ENCODE results near the gene RHOF. TPM values are rescaled to one million over a fixed set of nuclear protein-coding genes. Genes with fewer than 3 reads are reported as not detected.

RHOF gene
- total and polyA plus RNA-seq, 2 of the 13 experiments (the other 11 are each of a cell fraction or from before 2014, with no cell fraction given): 14.6 to 32.2 TPM

DNA sequence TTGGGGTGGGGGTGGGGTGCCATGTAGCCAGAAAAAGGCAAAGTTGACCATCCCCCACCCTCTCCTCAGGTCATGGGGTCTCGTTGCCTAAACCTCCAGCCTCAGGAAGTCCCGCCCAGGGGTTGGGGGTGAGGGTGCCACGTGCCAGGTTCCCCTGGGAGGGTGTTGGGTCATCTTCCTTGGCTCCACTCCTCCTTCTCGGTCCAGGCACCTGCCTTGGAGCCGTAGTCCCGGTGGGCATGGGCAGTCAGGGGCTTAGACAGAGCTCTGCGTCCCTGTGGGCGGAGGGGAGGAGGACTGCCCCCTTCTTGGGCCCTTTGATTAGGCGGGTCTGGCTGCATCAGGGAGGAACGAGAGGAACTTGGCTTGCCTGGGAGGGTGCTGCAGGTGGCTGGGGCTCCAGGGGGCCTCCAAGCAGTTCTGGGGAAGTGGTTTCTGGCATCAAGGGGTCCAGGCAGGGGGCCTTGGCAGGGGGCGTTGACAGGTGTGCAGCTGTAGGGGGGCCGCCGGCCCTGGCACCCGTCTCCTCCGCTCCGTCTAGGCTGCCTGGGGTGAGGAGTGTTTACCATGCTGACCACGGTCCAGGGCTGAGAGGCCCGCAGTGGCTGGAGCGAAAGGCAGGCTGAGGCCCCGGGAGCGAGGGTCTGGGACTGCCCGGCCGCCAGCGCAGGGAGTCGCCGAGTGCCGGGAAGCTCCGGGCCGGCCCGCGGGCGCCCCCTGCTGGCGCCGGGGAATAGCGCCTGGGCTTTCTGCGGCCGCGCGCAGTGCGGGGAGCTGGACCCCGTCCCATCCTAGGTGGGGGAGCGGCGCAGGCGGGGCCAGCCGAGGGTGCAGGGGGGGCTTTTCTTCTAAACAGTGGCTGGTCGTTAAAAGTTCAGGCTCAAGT lies 18.2 kb upstream of the RHOF start (continued):
- TF ChIP-seq KIAA2018 (CRISPR knock-in tag; IDR thresholded peaks at IDR 0.05; ENCODE audit: borderline replicate concordance) (no peak), SMAD1 (CRISPR knock-in tag; IDR thresholded peaks at IDR 0.05; ENCODE audit: borderline replicate concordance, low read depth) (no peak), RFX5 (IDR thresholded peaks at IDR 0.05; ENCODE audit: low read depth, low read length) (no peak), NRL (CRISPR knock-in tag; IDR thresholded peaks at IDR 0.05; ENCODE audit: borderline replicate concordance) (no peak; the same call in 1 of the 2 replicates), SMARCE1 (IDR thresholded peaks at IDR 0.05; ENCODE audit: borderline replicate concordance) (no peak), HNRNPLL (IDR thresholded peaks at IDR 0.05; ENCODE audit: low read depth, low read length, poor library complexity, severe bottlenecking) (peak; percentile 43), ZIK1 (CRISPR knock-in tag; IDR thresholded peaks at IDR 0.05; ENCODE audit: borderline replicate concordance, low read depth) (no peak; the same call in 1 of the 2 replicates), MATR3 (CRISPR knock-in tag; IDR thresholded peaks at IDR 0.05) (no peak), BCL6 (CRISPR knock-in tag; IDR thresholded peaks at IDR 0.05) (no peak), MIER3 (CRISPR knock-in tag; IDR thresholded peaks at IDR 0.05; ENCODE audit: borderline replicate concordance) (no peak), ZNF660 (CRISPR knock-in tag; IDR thresholded peaks at IDR 0.05; ENCODE audit: borderline replicate concordance, low read depth) (no peak), ZNF251 (CRISPR knock-in tag; IDR thresholded peaks at IDR 0.05) (no peak), STAG1 (CRISPR knock-in tag; IDR thresholded peaks at IDR 0.05) (peak; percentile 77), DRAP1 (CRISPR knock-in tag; IDR thresholded peaks at IDR 0.05) (no peak), ZNF572 (CRISPR knock-in tag; IDR thresholded peaks at IDR 0.05) (no peak), ZFP90 (CRISPR knock-in tag; IDR thresholded peaks at IDR 0.05; ENCODE audit: borderline replicate concordance) (no peak)
- TF ChIP-seq, protein P1, sequence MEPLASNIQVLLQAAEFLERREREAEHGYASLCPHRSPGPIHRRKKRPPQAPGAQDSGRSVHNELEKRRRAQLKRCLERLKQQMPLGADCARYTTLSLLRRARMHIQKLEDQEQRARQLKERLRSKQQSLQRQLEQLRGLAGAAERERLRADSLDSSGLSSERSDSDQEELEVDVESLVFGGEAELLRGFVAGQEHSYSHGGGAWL (CRISPR knock-in tag; IDR thresholded peaks at IDR 0.05): peak; percentile 51; the same call in 1 of the 2 replicates
- TF ChIP-seq, protein P2, sequence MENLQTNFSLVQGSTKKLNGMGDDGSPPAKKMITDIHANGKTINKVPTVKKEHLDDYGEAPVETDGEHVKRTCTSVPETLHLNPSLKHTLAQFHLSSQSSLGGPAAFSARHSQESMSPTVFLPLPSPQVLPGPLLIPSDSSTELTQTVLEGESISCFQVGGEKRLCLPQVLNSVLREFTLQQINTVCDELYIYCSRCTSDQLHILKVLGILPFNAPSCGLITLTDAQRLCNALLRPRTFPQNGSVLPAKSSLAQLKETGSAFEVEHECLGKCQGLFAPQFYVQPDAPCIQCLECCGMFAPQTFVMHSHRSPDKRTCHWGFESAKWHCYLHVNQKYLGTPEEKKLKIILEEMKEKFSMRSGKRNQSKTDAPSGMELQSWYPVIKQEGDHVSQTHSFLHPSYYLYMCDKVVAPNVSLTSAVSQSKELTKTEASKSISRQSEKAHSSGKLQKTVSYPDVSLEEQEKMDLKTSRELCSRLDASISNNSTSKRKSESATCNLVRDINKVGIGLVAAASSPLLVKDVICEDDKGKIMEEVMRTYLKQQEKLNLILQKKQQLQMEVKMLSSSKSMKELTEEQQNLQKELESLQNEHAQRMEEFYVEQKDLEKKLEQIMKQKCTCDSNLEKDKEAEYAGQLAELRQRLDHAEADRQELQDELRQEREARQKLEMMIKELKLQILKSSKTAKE (CRISPR knock-in tag; IDR thresholded peaks at IDR 0.05; ENCODE audit: borderline replicate concordance): no peak

Measured in HepG2 (cell line).